Upper lobe of right lung (tissue), 1 donor: ENCODE data around the gene VASH2. TPM values are rescaled to one million over a fixed set of nuclear protein-coding genes. Genes with fewer than 3 reads are reported as not detected.
A peak's percentile ranks its signal among the peaks of the same experiment; 100 is the strongest.
"Not testable (repeated sequence)": the region's sequence is repeated elsewhere in the genome, so short reads cannot be mapped to it uniquely, and the experiment has no call there.

Experiments
- ATAC-seq: fragments of 200-7000 bp; cut with Tn5 transposase; one replicate; pipeline ENCODE4 v1.9.1; 2020; ENCODE audit warnings: mild to moderate bottlenecking, moderate library complexity
- DNase-seq: peaks from one replicate; pipeline ENCODE4 v3.0.0-alpha.2; 2020
- H3K27ac ChIP-seq: fragments of 200-600 bp; one replicate; pipeline ENCODE4 v1.8.0; 2022
- H3K27me3 ChIP-seq: fragments of 200-600 bp; one replicate; pipeline ENCODE4 v1.8.0; 2022; ENCODE audit warnings: mild to moderate bottlenecking
- H3K36me3 ChIP-seq: fragments of 200-600 bp; one replicate; pipeline ENCODE4 v1.8.0; 2022
- H3K4me1 ChIP-seq: fragments of 200-600 bp; one replicate; pipeline ENCODE4 v1.8.0; 2022
- H3K4me3 ChIP-seq: fragments of 200-600 bp; one replicate; pipeline ENCODE4 v1.8.0; 2022; ENCODE audit warnings: mild to moderate bottlenecking
- H3K9me3 ChIP-seq: fragments of 200-600 bp; one replicate; pipeline ENCODE4 v1.8.0; 2022
- intact Hi-C: fragments of 100-400 bp; cut with DNase I; formaldehyde crosslinking; loops from one replicate; pipeline ENCODE4 v1.11.0; 2022
- total RNA-seq: library from RNA; stranded (reverse); fragmentation: NEBNext Ultra II Directional; extraction: Animal tissue kit (Norgen Biotek cat#: 25700); gene quantifications from one replicate; pipeline ENCODE4 v1.2.1, GENCODE V29; 2021
- TF ChIP-seq, protein P1 (sequence below): fragments of 200-600 bp; IDR thresholded peaks from one replicate; pipeline ENCODE4 v1.8.0; 2022; ENCODE audit warnings: antibody characterized with exemption
- donor health status: DM: no; HTN: yes; CAD: no; lungs with severe emphysema.

VASH2 gene
- total RNA-seq, 1 donor from 2014 or later, result 1.9 TPM

DNA sequence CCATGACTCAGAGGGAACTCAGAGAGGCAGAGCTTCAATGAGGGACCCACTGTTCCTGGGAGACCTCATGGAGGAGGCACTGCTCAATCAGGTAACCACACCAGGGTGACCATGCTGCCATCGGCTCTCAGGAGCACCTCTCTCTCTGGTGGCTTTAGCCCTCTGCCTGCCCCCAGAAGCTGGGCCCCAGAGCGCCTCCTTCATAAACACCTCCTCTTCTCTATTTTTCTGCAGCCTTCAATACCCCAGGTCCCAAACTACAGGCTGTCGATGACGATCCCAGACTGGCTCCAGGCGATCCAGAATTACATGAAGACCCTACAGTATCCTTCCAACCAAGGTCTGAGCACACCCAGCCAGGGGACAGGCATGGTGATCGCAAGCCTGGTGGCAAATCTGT, 10.6 kb downstream of the VASH2 start:
- Histone ChIP-seq H3K4me3 (no peak overlapping the region), H3K36me3 (no peaks in the 10 kb centered on the region), H3K4me1 (no peaks in the 10 kb centered on the region), H3K9me3 (no peaks in the 10 kb centered on the region), H3K27me3 (no peaks in the 10 kb centered on the region), H3K27ac (no peak overlapping the region)
- intact Hi-C loops, result no loop called here
- ATAC-seq (no peak), DNase-seq (no peak)
- TF ChIP-seq, protein P1, sequence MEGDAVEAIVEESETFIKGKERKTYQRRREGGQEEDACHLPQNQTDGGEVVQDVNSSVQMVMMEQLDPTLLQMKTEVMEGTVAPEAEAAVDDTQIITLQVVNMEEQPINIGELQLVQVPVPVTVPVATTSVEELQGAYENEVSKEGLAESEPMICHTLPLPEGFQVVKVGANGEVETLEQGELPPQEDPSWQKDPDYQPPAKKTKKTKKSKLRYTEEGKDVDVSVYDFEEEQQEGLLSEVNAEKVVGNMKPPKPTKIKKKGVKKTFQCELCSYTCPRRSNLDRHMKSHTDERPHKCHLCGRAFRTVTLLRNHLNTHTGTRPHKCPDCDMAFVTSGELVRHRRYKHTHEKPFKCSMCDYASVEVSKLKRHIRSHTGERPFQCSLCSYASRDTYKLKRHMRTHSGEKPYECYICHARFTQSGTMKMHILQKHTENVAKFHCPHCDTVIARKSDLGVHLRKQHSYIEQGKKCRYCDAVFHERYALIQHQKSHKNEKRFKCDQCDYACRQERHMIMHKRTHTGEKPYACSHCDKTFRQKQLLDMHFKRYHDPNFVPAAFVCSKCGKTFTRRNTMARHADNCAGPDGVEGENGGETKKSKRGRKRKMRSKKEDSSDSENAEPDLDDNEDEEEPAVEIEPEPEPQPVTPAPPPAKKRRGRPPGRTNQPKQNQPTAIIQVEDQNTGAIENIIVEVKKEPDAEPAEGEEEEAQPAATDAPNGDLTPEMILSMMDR, result no peak

- DNase-seq (no peak), ATAC-seq (no peak)
- Histone ChIP-seq H3K27me3 (no peaks in the 10 kb centered on the region), H3K9me3 (no peaks in the 10 kb centered on the region), H3K4me1 (no peaks in the 10 kb centered on the region), H3K36me3 (no peaks in the 10 kb centered on the region), H3K4me3 (no peak overlapping the region), H3K27ac (no peak overlapping the region)
- TF ChIP-seq, protein P1, result no peak
- intact Hi-C loops, result no loop called here
Measured at GRCh38 chr1:212962509-212962908, 12.2 kb downstream of the VASH2 start.

DNA sequence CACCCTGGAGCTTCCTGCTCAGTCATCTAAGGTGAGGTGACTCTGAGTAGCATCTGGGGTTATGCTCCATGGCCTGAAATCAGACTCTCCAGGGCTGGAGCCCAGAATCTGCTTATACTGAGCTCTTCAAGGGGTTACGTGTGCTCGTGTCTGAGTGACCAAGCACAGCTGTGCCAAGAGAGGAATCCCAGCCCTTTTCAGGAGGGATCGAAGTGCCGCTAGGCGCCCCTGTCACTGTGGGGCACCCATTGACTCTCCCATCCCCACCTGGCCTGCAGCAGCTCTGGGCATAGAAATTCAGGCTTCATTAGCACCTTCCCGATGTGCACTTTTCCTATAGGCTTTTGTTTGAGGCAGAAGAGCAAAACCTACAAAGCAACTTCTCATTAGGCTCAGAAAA, 13.8 kb downstream of the VASH2 start:
- no peaks in the 10 kb centered on the region for H3K4me1 ChIP-seq
- H3K9me3 ChIP-seq, result no peaks in the 10 kb centered on the region
- no peak overlapping the region for H3K27ac ChIP-seq
- DNase-seq (no peak), ATAC-seq (no peak)
- intact Hi-C loops, result no loop called here
- H3K4me3 ChIP-seq, result no peak overlapping the region
- no peaks in the 10 kb centered on the region for H3K27me3 ChIP-seq
- TF ChIP-seq, protein P1, result no peak
- no peaks in the 10 kb centered on the region for H3K36me3 ChIP-seq

DNA sequence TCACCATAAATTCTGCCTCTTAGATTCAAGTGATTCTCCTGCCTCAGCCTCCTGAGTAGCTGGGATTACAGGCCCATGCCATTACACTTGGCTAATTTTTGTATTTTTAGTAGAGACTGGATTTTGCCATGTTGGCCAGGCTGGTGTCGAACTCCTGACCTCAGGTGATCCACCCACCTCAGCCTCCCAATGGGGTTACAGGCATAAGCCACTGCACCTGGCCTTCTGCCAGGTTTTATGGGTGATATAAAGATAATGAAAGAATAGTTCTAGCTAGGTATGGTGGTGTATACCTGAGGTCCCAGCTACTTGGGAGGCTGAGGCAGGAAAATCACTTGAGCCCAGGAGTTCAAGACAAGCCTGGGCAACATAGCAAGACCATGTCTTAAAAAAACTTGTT, 14.7 kb downstream of the VASH2 start:
- H3K4me3 ChIP-seq, DNase-seq, H3K9me3 ChIP-seq, intact Hi-C loops, H3K27ac ChIP-seq, H3K4me1 ChIP-seq, H3K36me3 ChIP-seq, H3K27me3 ChIP-seq, ATAC-seq: not testable (repeated sequence)

DNA sequence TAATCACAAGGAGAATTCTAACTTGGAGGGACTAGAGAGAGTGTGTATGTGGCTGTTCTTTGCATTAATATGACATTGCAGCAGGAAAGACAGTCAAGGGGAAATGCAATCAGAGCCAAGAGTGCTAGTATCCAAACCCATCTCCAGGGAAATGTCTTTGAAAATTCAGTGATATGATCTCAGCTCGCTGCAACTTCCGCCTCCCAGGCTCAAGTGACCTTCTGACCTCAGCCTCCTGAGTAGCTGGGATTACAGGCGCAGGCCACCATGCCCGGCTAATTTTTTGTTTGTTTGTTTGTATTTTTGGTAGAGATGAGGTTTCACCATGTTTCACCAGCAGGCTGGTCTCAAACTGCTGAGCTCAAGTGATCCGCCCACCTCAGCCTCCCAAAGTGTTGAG, 16.3 kb downstream of the VASH2 start:
- Histone ChIP-seq H3K4me1 (no peaks in the 10 kb centered on the region), H3K36me3 (no peaks in the 10 kb centered on the region), H3K27me3 (no peaks in the 10 kb centered on the region), H3K9me3 (no peaks in the 10 kb centered on the region), H3K27ac (no peak overlapping the region), H3K4me3 (no peak overlapping the region)
- DNase-seq (no peak), ATAC-seq (no peak)
- TF ChIP-seq, protein P1, result no peak
- intact Hi-C loops, result no loop called here

DNA sequence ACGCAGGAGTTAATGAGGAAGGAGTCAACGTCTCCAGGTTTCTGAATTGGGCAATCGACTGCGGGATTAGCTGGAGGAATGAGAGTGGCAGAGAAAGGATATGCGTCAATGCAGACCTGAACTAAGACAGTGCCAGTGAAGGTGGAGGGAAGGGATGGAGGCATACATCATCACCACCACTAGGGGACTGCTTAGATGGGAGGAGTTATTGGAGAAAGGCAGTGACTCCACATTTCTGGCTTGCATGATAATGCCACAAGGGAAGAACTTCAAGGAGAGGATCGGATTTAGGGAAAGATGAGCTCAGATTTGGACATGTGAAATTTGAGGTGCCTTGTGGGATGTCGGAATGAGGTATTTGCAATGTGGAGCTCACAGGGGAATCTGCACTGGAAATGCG, 17.5 kb downstream of the VASH2 start:
- no peaks in the 10 kb centered on the region for H3K36me3 ChIP-seq
- intact Hi-C loops, result no loop called here
- TF ChIP-seq, protein P1, result peak; percentile 38
- H3K4me3 ChIP-seq, result no peak overlapping the region
- no peak for DNase-seq
- no peak for ATAC-seq
- H3K4me1 ChIP-seq, result no peaks in the 10 kb centered on the region
- no peaks in the 10 kb centered on the region for H3K9me3 ChIP-seq
- no peaks in the 10 kb centered on the region for H3K27me3 ChIP-seq
- H3K27ac ChIP-seq, result no peak overlapping the region
